Stimulated activated CD8-positive, alpha-beta memory T cell treated with anti-CD3 and anti-CD28 coated beads, Interleukin-4, amount 100 ng/mL, for 48 hours (primary cell): ENCODE data around the gene FTSJ1.

Experiments
- DNase-seq: peaks from one replicate; pipeline ENCODE4 v3.0.0-alpha.2; 2020

FTSJ1 gene

GRCh38 chrX:48471504-48471903 lies 4.5 kb upstream of the FTSJ1 start:
- no peak for DNase-seq

GRCh38 chrX:48472225-48472624 lies 3.8 kb upstream of the FTSJ1 start:
- no peak for DNase-seq

GRCh38 chrX:48472851-48473703 lies 2.9 kb upstream of the FTSJ1 start:
- no peak for DNase-seq

- no peak for DNase-seq
Observed at GRCh38 chrX:48473704-48473990, 2.4 kb upstream of the FTSJ1 start.

GRCh38 chrX:48474127-48474526 lies 1.9 kb upstream of the FTSJ1 start:
- no peak for DNase-seq

GRCh38 chrX:48474581-48474980 lies 1.4 kb upstream of the FTSJ1 start:
- DNase-seq, result no peak

- no peak for DNase-seq
Observed at GRCh38 chrX:48475296-48475695, 703 bp upstream of the FTSJ1 start.

GRCh38 chrX:48476919-48477318 lies 920 bp downstream of the FTSJ1 start:
- no peak for DNase-seq

GRCh38 chrX:48477960-48478755 lies 2.2 kb downstream of the FTSJ1 start:
- no peak for DNase-seq

- DNase-seq, result no peak
Observed at GRCh38 chrX:48478806-48479205, 2.8 kb downstream of the FTSJ1 start.

GRCh38 chrX:48480142-48480541 lies 4.1 kb downstream of the FTSJ1 start:
- DNase-seq, result no peak

GRCh38 chrX:48480583-48480982 lies 4.6 kb downstream of the FTSJ1 start:
- no peak for DNase-seq

GRCh38 chrX:48482526-48482925 lies 6.5 kb downstream of the FTSJ1 start:
- DNase-seq, result no peak

- no peak for DNase-seq
Observed at GRCh38 chrX:48487362-48487798, 11.4 kb downstream of the FTSJ1 start.

GRCh38 chrX:48488034-48488433 lies 12.0 kb downstream of the FTSJ1 start:
- no peak for DNase-seq

GRCh38 chrX:48489296-48489695 lies 13.3 kb downstream of the FTSJ1 start:
- DNase-seq, result no peak

- DNase-seq, result no peak
Observed at GRCh38 chrX:48489892-48490291, 13.9 kb downstream of the FTSJ1 start.

GRCh38 chrX:48490661-48491060 lies 14.7 kb downstream of the FTSJ1 start:
- no peak for DNase-seq

GRCh38 chrX:48491809-48492208 lies 15.8 kb downstream of the FTSJ1 start:
- DNase-seq, result no peak

GRCh38 chrX:48492293-48492910 lies 16.4 kb downstream of the FTSJ1 start:
- DNase-seq, result no peak

- peak; percentile 35 for DNase-seq
Observed at GRCh38 chrX:48493890-48494364, 17.9 kb downstream of the FTSJ1 start.

GRCh38 chrX:48496660-48497059 lies 20.7 kb downstream of the FTSJ1 start:
- no peak for DNase-seq

GRCh38 chrX:48497871-48498270 lies 21.9 kb downstream of the FTSJ1 start:
- DNase-seq, result no peak

GRCh38 chrX:48498374-48498809 lies 22.4 kb downstream of the FTSJ1 start:
- no peak for DNase-seq
